HUES48 (cell line): ENCODE measurements around the gene EXOSC10.
A peak's percentile ranks its signal among the peaks of the same experiment; 100 is the strongest.

Experiments
- H3K27ac ChIP-seq: one replicate; pipeline ENCODE4 v1.7.0; 2013; ENCODE audit warnings: low read depth, low read length, inconsistent platforms
- H3K27me3 ChIP-seq: 2 replicates; pipeline ENCODE4 v1.6.1; 2013; ENCODE audit warnings: mild to moderate bottlenecking, low read length; ENCODE audit not compliant: control insufficient read depth, insufficient read depth
- H3K36me3 ChIP-seq: 2 replicates; pipeline ENCODE4 v1.6.1; 2013; ENCODE audit warnings: low read length; ENCODE audit not compliant: control insufficient read depth, insufficient read depth
- H3K4me1 ChIP-seq: 2 replicates; pipeline ENCODE4 v1.6.1; 2013; ENCODE audit warnings: mild to moderate bottlenecking, low read length; ENCODE audit not compliant: control insufficient read depth, insufficient read depth
- H3K4me3 ChIP-seq: 2 replicates; pipeline ENCODE4 v1.5.1; 2013; ENCODE audit warnings: mild to moderate bottlenecking, low read depth, low read length
- H3K9ac ChIP-seq: 2 replicates; pipeline ENCODE4 v1.6.1; 2013; ENCODE audit warnings: mild to moderate bottlenecking, low read depth, low read length, moderate library complexity
- H3K9me3 ChIP-seq: 2 replicates; pipeline ENCODE4 v1.6.1; 2013; ENCODE audit warnings: low read length; ENCODE audit not compliant: control insufficient read depth, insufficient read depth

Gene EXOSC10

DNA sequence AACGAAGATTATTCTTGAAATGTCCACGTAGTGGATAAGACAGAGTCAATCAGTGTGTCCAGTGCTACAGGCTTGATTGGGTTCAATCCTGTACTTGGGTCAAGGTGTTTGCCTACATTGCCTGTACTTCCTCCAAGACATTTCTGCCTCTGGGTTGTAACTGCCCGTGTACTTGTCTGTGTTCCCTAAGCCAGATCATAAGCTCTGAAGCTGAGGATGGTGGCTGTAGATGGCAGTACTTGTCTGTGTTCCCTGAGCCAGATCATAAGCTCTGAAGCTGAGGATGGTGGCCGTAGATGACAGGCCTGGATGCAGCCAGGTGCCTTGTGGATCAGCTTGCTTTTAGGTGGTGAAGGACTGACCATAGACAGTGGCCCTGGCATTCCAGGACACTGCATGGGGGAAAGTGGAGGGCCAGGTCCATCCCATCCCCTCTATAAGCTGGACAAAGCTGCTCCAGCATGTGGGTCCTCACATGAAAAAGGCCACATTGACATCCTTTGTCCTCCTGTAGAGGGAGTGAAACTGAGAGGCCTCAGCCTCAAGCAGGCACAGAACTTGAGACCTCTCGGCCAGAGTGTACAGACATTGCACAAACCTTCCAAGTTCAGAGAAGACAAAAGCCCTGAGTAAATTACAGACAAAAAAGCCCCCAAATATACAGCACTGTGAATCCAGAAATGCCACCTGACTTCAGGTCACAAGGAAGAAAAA, 37.9 kb downstream of the EXOSC10 start:
- Histone ChIP-seq H3K9me3 (no peaks in the 10 kb centered on the region), H3K4me1 (peaks cover 3% of the 10 kb centered on the region; the same call in 1 of the 2 replicates), H3K9ac (no peak overlapping the region), H3K27me3 (no peaks in the 10 kb centered on the region), H3K4me3 (no peak overlapping the region), H3K27ac (no peak overlapping the region), H3K36me3 (peaks cover 42% of the 10 kb centered on the region)

DNA sequence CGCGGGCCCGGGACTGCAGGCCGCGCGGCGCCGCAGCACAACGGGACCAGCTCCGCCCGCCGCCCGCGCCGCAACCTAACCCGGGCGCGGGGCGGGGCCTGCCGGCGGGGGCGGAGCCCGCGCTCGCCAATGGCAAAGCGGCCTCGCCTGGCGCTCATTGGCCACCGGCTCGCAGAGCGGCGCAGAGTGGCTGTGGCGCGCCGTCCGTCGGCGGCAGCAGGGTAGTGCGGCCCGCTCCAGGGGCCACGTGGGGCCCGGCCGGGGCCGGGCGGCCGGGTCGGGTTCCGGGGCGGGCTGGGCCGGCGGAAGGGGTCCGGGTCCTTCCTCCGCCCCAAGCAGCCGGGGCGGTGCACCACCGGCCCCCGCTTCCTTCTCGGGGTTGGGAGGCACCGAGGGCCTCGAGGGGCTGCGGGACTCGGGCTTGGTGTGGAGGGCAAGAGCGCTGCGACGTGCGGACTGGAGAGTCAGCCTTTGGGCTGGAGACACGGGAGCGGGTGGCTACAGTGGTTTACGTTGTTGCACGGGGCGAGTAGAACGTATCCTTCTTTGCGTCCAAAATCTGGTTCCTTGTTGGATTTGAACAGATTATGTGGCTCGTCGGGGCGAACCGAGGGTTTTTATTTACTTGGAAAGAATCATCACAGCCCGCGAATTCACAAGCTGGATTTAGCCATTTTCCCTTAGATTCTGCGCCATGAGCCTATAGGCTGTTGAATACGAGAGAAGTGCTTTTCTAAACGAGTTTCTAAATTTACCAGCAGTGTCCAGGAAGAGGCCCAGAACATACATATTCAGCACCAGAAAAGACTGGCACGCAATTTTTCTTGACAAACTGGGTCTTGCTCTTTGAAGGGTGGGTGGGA, 39.5 kb downstream of the EXOSC10 start, which contains the start of gene SRM:
TSS of gene SRM (minus strand) at position 51 of the 863 bp plus-strand sequence. CDS start 75 bp downstream, outside the sequence.
- H3K27me3 ChIP-seq: no peaks in the 10 kb centered on the region
- H3K36me3 ChIP-seq: peaks cover 36% of the 10 kb centered on the region
- peaks cover 3% of the 10 kb centered on the region; the same call in 1 of the 2 replicates for H3K4me1 ChIP-seq
- no peaks in the 10 kb centered on the region for H3K9me3 ChIP-seq
- peak within 1 kb of the TSS; percentile 87 for H3K4me3 ChIP-seq
- peak within 1 kb of the TSS; percentile 84 for H3K9ac ChIP-seq
- peak within 1 kb of the TSS; percentile 81 for H3K27ac ChIP-seq

- Histone ChIP-seq H3K27me3 (no peaks in the 10 kb centered on the region), H3K4me3 (peak overlapping the region; percentile 84), H3K9ac (peak overlapping the region; percentile 69), H3K36me3 (peaks cover 34% of the 10 kb centered on the region), H3K9me3 (no peaks in the 10 kb centered on the region), H3K4me1 (peaks cover 3% of the 10 kb centered on the region; the same call in 1 of the 2 replicates), H3K27ac (peak overlapping the region; percentile 59)
Measured at GRCh38 chr1:11059155-11059967, 40.3 kb downstream of the EXOSC10 start.

- Histone ChIP-seq H3K4me1 (peaks cover 3% of the 10 kb centered on the region), H3K9me3 (no peaks in the 10 kb centered on the region), H3K36me3 (peaks cover 36% of the 10 kb centered on the region), H3K9ac (peak overlapping the region; percentile 69; the same call in 1 of the 2 replicates), H3K4me3 (peak overlapping the region; percentile 84), H3K27ac (no peak overlapping the region), H3K27me3 (no peaks in the 10 kb centered on the region)
Measured at GRCh38 chr1:11058595-11059154, 41.0 kb downstream of the EXOSC10 start.

DNA sequence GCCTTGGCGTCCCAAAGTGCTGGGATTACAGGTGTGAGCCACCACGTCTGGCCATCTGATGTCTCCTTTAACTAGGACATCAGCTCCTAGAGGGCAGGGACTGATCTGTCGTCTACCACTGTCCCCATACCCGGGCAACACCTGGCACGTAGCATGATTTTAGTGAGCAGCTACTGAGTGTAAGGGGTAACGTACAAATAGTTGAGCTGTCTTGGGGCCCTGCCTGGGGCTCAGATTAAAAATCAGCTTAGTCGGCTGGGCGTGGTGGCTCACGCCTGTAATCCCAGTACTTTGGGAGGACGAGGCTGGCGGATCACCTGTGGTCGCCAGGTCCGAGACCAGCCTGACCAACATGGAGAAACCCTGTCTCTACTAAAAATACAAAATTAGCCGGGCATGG, 41.6 kb downstream of the EXOSC10 start:
- H3K4me1 ChIP-seq: peaks cover 10% of the 10 kb centered on the region
- no peaks in the 10 kb centered on the region for H3K27me3 ChIP-seq
- no peaks in the 10 kb centered on the region for H3K9me3 ChIP-seq
- no peak overlapping the region for H3K9ac ChIP-seq
- no peak overlapping the region for H3K27ac ChIP-seq
- H3K4me3 ChIP-seq: no peak overlapping the region
- peaks cover 31% of the 10 kb centered on the region for H3K36me3 ChIP-seq

DNA sequence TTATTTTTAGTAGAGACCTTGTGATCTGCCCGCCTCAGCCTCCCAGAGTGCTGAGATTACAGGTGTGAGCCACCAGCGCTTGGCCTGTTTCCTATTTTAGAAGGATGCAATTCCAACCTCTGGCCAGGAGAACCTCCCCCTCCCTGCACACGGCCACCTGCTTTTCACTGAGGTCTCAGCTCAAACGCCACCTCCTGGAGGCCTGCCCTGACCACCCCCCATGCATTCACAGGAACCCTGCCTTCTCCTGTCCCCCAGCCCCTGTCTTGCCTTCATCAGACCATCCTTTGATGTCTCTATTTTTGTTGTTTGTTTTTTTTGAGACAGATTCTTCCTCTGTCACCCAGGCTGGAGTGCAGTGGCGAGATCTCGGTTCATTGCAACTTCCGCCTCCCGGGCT, 42.2 kb downstream of the EXOSC10 start:
- H3K9me3 ChIP-seq: no peaks in the 10 kb centered on the region
- peaks cover 28% of the 10 kb centered on the region for H3K36me3 ChIP-seq
- peaks cover 14% of the 10 kb centered on the region for H3K4me1 ChIP-seq
- no peak overlapping the region for H3K27ac ChIP-seq
- H3K27me3 ChIP-seq: no peaks in the 10 kb centered on the region
- no peak overlapping the region for H3K4me3 ChIP-seq
- no peak overlapping the region for H3K9ac ChIP-seq

GRCh38 chr1:11056504-11056903, 43.2 kb downstream of the EXOSC10 start:
- Histone ChIP-seq H3K27ac (no peak overlapping the region), H3K9ac (no peak overlapping the region), H3K4me3 (no peak overlapping the region), H3K9me3 (no peaks in the 10 kb centered on the region), H3K27me3 (no peaks in the 10 kb centered on the region), H3K36me3 (peaks cover 28% of the 10 kb centered on the region), H3K4me1 (peaks cover 20% of the 10 kb centered on the region)

DNA sequence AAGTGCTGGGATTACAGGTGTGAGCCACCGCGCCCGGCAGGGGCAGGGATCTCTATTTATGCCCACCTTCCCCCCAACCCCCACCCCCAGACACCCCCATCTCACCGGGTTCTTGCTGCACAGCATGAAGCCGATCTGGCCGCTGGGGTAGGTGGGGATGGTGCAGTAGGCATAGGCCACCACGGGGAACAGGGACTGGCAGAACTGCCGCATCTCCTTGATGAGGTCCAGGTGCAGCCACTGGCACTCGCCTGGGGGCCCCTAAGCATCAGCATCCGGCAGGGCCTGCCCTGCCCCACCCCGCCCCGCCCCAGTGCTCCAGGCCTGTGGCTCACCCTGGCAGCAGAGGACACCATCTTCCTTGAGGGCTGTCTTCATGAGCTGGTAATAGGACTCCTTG, 44.0 kb downstream of the EXOSC10 start:
- Histone ChIP-seq H3K9ac (no peak overlapping the region), H3K9me3 (no peaks in the 10 kb centered on the region), H3K27ac (no peak overlapping the region), H3K4me1 (peaks cover 16% of the 10 kb centered on the region), H3K36me3 (peaks cover 28% of the 10 kb centered on the region), H3K4me3 (no peak overlapping the region), H3K27me3 (no peaks in the 10 kb centered on the region)

DNA sequence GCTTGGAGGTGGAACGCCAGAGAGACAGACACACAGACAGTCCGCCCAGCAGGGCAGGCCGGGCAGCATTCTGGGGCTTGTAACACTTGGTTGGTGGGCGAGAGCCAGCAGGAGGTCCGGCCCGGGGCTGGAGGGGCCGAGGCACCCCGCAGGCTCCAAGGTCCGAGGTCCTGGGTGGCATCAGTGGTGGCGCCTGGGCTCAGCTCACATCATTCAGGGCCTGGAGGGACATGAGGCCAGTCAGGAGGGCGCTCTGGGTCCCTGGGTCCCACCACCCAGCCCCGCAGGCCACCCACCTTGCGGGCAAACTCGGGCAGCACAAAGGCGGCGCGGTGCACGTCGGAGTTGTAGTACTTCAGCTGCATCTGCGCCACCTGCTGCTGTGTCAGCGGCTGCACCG, 45.0 kb downstream of the EXOSC10 start:
- Histone ChIP-seq H3K9ac (no peak overlapping the region), H3K4me1 (peaks cover 16% of the 10 kb centered on the region), H3K9me3 (no peaks in the 10 kb centered on the region), H3K27me3 (no peaks in the 10 kb centered on the region), H3K27ac (no peak overlapping the region), H3K4me3 (no peak overlapping the region), H3K36me3 (peaks cover 28% of the 10 kb centered on the region)

DNA sequence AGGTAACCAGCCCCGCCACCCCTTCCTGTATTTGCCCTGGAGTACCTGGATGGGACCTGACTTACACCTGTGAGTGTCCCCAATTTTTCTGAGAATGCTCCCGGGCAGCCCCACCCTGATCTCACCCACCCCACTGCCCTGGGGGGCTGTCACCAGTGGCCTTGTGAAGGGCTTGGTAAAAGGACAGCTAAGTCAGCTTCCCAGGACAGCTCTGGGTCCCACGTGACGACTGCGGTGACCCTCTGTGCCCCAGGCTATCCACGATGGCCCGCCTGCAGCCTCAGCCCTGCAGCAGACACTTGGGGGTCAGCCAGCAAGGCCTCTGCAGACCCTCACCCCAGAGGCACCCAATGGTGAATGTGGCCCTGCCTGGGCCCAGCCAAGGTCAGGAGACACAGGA, 45.5 kb downstream of the EXOSC10 start:
- H3K36me3 ChIP-seq: peaks cover 28% of the 10 kb centered on the region

More for the DNA sequence above, 45.5 kb downstream of the EXOSC10 start:
- Histone ChIP-seq H3K4me1 (peaks cover 16% of the 10 kb centered on the region), H3K9me3 (no peaks in the 10 kb centered on the region), H3K27me3 (no peaks in the 10 kb centered on the region), H3K27ac (no peak overlapping the region), H3K9ac (no peak overlapping the region), H3K4me3 (no peak overlapping the region)
